GM18858 (cell line): ENCODE measurements around the gene HTD2.

Experiments used
- ATAC-seq: cut with Tn5 transposase; IDR thresholded peaks from one replicate; pipeline ENCODE4 v1.9.1; 2021; ENCODE audit not compliant: unreplicated experiment

Gene HTD2

GRCh38 chr3:58291671-58292338 is 14.5 kb upstream of the HTD2 start:
- ATAC-seq: no peak

DNA sequence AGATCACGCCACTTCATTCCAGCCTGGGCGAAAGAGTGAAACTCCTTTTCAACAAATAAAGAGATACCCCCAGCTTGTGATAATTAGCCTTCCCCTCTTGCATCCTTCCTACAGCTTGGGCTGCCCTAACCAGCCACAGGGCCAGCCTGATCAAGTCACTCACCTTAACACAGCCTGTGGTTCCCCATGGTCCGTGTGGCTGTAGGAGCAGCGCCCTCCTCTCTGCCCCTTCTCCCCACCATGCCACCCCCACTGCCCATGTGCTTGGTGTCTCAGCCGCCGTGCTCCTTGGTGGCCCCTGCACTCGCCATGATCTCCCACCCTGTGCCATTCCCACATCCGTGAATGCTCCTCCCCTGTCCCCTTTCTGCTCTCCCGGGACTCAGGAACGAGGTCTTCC is 13.5 kb upstream of the HTD2 start:
- no peak for ATAC-seq

DNA sequence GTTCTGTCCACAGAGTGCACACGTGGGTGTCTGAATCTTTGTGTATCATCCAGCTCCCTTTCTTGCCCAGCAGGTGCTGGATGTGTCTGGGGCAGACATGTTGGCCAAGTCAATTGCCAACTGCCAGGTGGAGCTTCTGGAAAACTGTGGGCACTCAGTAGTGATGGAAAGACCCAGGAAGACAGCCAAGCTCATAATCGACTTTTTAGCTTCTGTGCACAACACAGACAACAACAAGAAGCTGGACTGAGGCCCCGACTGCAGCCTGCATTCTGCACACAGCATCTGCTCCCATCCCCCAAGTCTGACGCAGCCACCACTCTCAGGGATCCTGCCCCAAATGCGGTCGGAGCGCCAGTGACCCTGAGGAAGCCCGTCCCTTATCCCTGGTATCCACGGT is 12.8 kb upstream of the HTD2 start:
- no peak for ATAC-seq

DNA sequence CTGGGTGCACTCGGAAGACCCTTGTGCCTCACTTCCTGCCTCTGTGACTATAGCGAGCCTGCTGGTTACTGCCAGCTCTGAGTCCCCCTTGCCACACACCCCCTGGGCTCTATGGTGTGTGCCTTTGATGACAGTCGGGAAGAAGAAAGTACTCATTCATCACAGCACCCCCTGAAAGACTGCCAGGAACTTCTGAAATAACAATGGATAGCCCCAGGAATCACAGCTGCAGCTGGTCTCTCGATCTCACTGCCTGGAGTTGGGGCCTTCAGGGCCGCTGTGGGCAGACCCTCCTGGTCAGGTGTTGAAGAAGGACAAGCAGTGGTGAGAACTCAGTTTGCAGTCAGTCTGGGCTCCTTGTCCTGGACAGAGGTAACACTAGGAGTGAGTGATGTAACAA is 10.1 kb upstream of the HTD2 start:
- no peak for ATAC-seq

DNA sequence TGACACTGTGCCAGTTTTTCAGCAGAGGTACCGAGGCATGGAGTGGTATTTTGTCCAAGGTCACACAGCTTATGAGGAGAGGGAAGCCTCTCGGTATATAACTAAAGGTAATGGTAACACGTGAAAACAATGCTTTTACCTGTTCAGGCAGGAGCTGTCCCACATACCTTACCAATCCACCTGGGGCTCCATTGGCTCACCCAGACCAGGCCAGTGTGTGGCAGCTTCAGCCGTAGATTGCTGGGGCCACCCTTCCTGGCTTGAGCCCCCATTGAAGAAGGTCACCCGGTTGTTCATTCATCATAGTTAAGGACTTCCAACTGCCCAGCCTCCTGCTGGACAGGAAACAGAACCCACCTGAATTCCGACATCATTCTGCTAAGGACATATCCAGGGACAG is 9.5 kb upstream of the HTD2 start:
- ATAC-seq: no peak

GRCh38 chr3:58298190-58298589 is 8.1 kb upstream of the HTD2 start:
- ATAC-seq: no peak

DNA sequence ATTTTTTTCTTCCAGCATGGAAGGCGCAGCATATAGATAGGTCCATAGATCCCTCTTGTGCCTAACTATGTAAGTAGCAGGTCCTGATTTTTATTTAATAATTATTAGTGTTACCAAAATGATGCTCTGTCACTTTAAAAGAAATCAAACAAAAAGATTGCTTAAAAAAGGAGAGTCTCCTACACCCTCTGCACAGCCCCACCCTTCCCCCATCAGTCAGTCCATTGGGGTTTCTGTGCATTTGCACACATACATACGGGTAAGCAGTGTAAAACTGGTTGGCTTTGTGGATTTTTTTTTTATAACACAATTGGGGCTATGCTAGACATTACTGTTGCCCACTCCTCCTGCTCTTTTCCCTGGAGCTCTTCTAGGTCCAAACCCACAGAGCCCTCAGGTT is 7.2 kb upstream of the HTD2 start:
- ATAC-seq: no peak

DNA sequence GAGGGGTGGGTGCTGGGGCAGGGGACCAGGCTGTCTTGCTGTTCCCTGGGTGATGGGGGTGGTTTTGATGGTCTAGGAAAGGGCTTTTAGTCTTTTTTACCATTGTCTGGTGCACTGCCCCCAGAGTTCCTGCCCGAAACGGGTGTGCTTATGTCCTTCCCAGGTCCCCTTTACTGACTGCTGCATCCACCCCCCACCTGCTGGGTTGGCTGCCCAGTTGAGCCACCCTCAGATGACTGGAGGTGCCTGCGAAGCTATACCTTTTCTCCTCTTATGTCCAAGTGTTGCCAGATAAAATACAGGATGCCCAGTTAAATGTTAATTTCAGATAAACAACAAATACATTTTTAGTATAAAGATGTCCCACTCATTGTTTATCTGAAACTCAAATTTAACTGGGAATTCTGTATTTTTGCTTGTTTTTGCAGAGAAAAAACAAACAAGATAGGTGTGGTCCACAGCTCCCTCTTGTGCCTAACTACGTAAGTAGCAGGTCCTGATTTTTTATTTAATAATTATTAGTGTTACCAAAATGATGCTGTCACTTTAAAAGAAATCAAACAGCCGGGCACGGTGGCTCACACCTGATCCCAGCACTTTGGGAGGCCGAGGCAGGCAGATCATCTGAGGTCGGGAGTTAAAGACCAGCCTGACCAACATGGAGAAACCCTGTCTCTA is 6.3 kb upstream of the HTD2 start:
- ATAC-seq: no peak

DNA sequence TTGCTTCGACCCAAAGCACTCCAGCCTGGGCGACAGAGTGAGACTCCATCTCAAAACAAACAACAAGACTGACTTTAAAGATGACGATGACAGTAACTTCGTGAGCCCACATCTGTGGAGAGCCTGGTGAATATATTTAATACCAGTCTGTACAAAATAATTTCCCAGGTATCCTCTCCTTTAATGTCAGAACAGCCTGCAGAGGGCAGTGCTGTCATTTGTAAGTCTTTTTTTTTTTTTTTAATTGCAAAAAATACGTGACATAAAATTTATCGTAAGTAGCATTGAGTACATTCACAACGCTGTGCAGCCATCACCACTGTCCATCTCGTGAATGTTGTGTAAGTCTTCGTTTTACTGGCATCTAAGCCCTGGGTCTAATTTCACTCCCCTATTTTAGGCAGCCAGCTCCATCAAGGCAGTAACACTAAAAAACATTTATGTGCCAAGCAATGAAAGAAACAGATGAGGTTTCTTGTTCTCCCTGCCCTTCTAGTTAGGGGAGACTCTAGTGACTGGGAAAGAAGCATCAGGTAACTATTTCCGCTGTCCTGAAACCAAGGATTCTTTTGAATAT is 1.4 kb downstream of the HTD2 start:
- no peak for ATAC-seq

GRCh38 chr3:58308728-58309127 is 2.4 kb downstream of the HTD2 start:
- ATAC-seq: no peak

GRCh38 chr3:58317811-58318210 is 11.5 kb downstream of the HTD2 start:
- no peak for ATAC-seq

DNA sequence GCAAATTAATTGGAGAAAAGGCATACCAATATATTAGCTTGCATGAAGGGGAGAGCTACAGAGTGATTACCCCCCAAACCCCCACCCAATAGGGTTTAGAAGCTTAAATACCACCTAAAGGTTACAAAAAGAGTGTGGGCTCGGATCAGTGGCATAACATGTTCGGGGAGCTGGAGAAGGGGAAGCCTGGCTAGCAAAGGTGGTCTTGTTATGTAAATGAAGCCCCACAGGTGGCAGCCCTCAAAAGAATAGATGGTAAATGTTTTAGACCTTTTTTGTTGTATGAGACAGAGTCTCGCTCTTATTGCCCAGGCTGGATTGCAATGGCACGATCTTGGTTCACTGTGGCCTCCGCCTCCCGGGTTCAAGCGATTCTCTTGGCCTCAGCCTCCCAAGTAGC is 15.5 kb downstream of the HTD2 start:
- no peak for ATAC-seq

GRCh38 chr3:58322793-58323192 is 16.5 kb downstream of the HTD2 start:
- ATAC-seq: no peak

DNA sequence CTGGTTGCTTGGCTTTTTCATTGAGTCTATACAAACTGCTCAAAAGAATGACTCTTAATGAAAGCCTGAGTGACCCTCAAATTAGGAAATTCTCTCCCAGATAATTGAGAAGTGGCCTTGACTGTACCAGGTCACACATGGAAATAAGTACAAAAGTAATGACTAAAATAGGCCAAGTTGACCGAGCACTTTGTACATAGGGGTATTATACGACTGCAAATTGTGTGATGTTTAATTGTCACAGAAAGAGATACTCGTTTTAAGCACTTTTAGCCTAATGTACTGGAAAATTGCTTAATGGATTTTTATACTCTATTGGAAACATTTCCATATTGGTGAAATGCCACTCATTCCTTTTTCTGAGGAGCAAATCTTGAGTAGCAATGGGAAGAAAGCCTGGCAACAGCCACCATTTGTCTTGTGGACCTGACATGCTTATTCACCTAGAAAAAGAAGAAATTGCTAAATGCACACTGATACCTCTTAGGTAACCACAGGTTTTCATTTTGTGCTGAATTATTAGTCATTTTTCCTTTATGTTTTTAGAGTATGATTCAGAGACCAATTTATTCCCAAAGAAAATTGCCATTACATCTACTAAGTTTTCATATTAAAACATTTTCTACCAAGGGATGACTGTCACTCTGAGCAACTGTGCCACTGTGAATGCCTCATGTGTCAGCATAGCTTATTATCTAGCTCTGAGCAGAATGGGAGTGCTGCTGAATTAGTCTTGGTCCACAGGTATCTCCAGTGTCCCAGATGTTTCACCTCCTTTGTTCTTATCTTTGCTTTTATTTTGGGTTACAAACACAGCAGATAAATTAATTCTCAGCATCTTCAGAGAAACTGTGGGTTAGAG is 17.4 kb downstream of the HTD2 start:
- ATAC-seq: no peak

DNA sequence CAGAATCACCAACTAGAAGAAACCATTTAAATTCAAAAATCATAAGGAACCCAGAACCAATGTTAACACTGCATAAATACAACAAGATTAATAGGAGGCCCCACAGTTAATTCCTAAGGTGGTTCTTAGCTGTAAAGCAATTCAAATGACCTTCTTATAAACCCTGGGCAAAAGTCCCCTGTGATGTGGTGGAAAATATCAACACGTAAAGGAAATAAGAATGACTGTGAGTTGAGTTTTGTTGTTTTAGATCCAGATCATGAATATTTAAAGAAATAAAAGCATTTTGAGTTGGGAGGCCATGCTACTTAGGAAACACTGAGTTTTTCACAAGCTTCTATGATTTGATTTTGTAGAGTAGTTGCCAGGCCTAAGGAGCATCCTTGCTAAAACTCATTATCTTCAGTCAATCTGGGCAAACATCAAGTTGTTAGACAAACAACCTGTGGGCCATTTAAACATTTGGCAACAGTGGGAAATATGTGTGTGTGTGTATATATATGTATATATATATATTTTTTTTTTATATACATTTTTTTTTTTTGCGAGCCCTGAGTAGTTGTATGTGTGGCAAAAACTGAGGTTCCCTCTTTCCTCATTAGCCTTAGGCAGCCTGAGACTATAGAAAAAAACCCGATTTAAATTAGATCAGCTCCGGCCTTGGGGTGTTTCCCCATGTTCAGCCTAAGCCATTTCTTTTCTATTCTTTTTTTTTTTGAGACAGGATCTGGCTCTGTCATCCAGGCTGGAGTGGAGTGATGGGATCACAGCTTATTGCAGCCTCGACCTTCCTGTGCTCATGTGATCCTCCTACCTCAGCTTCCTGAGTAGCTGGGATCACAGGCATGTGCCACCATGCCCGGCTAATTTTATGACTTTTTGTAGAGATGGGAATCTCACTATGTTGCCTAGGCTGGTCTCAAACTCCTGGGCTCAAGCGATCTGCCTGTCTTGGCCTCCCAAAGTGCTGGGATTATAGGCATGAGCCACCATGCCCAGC is 18.4 kb downstream of the HTD2 start:
- no peak for ATAC-seq

GRCh38 chr3:58325525-58325992 is 19.2 kb downstream of the HTD2 start:
- no peak for ATAC-seq

DNA sequence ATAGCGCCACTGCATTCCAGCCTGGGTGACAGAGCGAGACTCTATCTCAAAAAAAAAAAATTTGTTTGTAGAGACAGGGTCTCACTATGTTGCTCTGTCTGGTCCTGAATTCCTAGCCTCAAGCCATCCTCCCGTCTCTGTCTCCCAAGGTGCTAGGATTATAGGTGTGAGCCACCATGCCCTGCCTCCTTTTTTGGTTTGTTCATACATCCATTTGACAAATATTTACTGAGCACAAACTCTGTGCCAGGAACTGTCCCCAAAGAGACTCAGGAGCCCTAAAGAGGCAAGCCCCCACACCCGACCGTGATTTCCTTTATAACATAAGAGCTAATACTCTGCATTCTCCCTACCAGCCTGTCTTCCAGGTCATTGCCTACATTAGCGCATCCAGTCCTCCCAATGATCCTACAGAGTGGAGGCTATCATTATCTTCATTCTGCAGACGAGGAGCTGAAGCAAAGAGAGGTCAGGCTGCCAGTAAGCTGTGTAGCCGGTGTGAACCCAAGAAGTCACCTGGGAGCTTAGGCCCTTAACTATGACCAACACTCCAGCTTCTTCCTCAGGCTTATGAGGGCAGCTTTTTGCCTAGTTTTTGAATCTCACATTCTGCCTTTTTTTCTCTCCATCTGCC is 20.1 kb downstream of the HTD2 start:
- no peak for ATAC-seq

DNA sequence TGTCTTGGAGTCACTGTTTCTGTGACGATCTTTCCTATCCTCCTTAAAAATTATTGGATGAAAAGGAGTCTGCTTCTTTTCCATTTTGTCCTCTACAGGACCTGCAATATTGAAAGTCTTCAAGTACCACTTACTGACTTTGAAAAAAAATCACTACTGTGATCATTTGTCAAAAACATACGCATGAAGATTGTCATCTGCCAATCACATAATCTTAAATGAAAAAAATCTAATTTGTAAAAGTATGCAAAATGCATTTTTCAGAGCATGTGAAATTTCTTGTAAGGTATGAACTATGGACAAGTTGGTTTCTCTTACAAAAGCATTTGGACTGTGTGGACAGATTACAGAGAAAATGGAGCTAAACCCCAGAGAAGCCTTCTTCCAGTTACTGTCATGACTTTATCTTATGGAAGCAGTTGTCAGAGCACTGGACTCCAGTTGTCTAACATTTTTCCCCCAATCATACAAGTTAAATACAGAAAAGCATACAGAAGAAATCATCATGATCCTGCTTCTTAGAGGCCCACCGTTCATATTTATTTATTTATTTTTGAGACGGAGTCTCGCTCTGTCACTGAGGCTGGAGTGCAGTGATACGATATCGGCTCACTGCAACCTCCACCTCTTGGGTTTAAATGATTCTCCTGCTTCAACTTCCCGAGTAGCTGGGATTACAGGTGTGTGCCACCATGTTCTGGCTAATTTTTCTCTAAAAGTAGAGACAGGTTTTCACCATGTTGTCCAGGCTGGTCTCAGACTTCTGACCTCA is 23.0 kb downstream of the HTD2 start:
- ATAC-seq: no peak

DNA sequence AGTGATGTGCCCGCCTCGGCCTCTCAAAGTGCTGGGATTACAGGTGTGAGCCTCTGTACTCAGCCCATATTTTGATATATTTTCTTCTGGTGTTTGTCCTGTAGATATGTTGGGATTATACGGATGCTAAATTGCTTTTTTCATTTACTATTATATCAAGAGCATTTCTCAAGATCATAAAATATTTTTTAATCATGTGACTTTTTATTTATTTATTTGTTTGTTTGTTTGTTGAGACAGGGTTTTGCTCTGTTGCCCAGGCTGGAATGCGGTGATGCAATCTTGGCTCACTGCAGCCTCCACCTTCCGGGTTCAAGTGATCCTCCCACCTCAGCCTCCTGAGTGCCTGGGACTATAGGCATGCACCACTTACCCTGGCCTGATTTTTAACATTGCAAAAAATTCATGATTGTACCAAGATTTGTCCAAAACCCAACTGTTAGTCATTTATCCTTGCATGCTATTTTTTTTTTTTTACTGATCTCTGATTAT is 23.6 kb downstream of the HTD2 start:
- ATAC-seq: no peak
